KMS-11 (cell line): ENCODE results near the gene CTAG2.
"Not testable (repeated sequence)": the region's sequence is repeated elsewhere in the genome, so short reads cannot be mapped to it uniquely, and the experiment has no call there.

Source experiments
- H2AFZ ChIP-seq: fragments of 200-600 bp; sonication (generic); 2 replicates; pipeline ENCODE4 v1.6.1; 2016; ENCODE audit warnings: antibody characterized with exemption, mixed run types, low read depth
- H3K27ac ChIP-seq: fragments of 200-600 bp; sonication (generic); 2 replicates; pipeline ENCODE4 v1.6.1; 2016; ENCODE audit warnings: mild to moderate bottlenecking, mixed run types
- H3K27me3 ChIP-seq: fragments of 200-600 bp; sonication (generic); 2 replicates; pipeline ENCODE4 v1.6.1; 2017; ENCODE audit warnings: mild to moderate bottlenecking, low read depth, mixed run types, moderate library complexity; ENCODE audit not compliant: insufficient read depth
- H3K36me3 ChIP-seq: fragments of 200-600 bp; sonication (generic); 2 replicates; pipeline ENCODE4 v1.6.1; 2017; ENCODE audit warnings: mild to moderate bottlenecking, mixed run types; ENCODE audit not compliant: insufficient read depth
- H3K4me1 ChIP-seq: fragments of 200-600 bp; sonication (generic); 2 replicates; pipeline ENCODE4 v1.6.1; 2016; ENCODE audit warnings: mild to moderate bottlenecking, low read depth, mixed run types; ENCODE audit not compliant: poor library complexity, severe bottlenecking
- H3K4me2 ChIP-seq: fragments of 200-600 bp; sonication (generic); 2 replicates; pipeline ENCODE4 v1.7.0; 2016; ENCODE audit warnings: mild to moderate bottlenecking, mixed run types
- H3K4me3 ChIP-seq: fragments of 200-600 bp; sonication (generic); IDR thresholded peaks from 2 replicates; pipeline ENCODE4 v1.6.1; 2017; ENCODE audit warnings: low read depth, low read length, mixed read lengths; ENCODE audit not compliant: insufficient read depth
- H3K79me2 ChIP-seq: fragments of 200-600 bp; sonication (generic); 2 replicates; pipeline ENCODE4 v1.6.1; 2016; ENCODE audit warnings: low read depth, mixed run types; ENCODE audit not compliant: insufficient read depth
- H3K9ac ChIP-seq: fragments of 200-600 bp; sonication (generic); 2 replicates; pipeline ENCODE4 v1.6.1; 2016; ENCODE audit warnings: mild to moderate bottlenecking, mixed run types
- H4K20me1 ChIP-seq: fragments of 200-600 bp; sonication (generic); 2 replicates; pipeline ENCODE4 v1.6.1; 2016; ENCODE audit warnings: mild to moderate bottlenecking, mixed run types; ENCODE audit not compliant: insufficient read depth
- CTCF ChIP-seq: fragments of 200-600 bp; sonication (generic); conservative IDR thresholded peaks from 2 replicates; pipeline ENCODE4 v1.6.1; 2017; ENCODE audit warnings: low read depth, mild to moderate bottlenecking, antibody characterized with exemption, low read length, moderate library complexity, mixed read lengths

Gene CTAG2

GRCh38 chrX:154650221-154650510 lies 3.2 kb downstream of the CTAG2 start:
- Histone ChIP-seq H3K4me2 (no peak overlapping the region), H3K27ac (no peak overlapping the region), H3K4me1 (no peaks in the 10 kb centered on the region), H4K20me1 (no peaks in the 10 kb centered on the region), H2AFZ (no peak overlapping the region), H3K36me3 (no peaks in the 10 kb centered on the region), H3K4me3 (no peak overlapping the region), H3K79me2 (no peaks in the 10 kb centered on the region), H3K27me3 (no peaks in the 10 kb centered on the region), H3K9ac (no peak overlapping the region)
- no peak for TF ChIP-seq CTCF

GRCh38 chrX:154649503-154650220 lies 3.7 kb downstream of the CTAG2 start:
- TF ChIP-seq CTCF, result no peak
- H3K4me1 ChIP-seq, result no peaks in the 10 kb centered on the region
- H3K9ac ChIP-seq, result no peak overlapping the region
- H3K27me3 ChIP-seq, result no peaks in the 10 kb centered on the region
- no peak overlapping the region for H3K4me3 ChIP-seq
- H3K36me3 ChIP-seq, result no peaks in the 10 kb centered on the region
- no peak overlapping the region for H2AFZ ChIP-seq
- no peaks in the 10 kb centered on the region for H4K20me1 ChIP-seq
- H3K4me2 ChIP-seq, result no peak overlapping the region
- no peak overlapping the region for H3K27ac ChIP-seq
- H3K79me2 ChIP-seq, result no peaks in the 10 kb centered on the region

- Histone ChIP-seq H3K4me1 (no peaks in the 10 kb centered on the region), H3K79me2 (no peaks in the 10 kb centered on the region), H3K4me3 (no peak overlapping the region), H3K4me2 (no peak overlapping the region), H2AFZ (no peak overlapping the region), H3K9ac (no peak overlapping the region), H4K20me1 (no peaks in the 10 kb centered on the region), H3K27me3 (no peaks in the 10 kb centered on the region), H3K27ac (no peak overlapping the region), H3K36me3 (no peaks in the 10 kb centered on the region)
- TF ChIP-seq CTCF, result no peak
Observed at GRCh38 chrX:154648931-154649330, 4.4 kb downstream of the CTAG2 start.

- H2AFZ ChIP-seq, H3K27me3 ChIP-seq, H3K4me1 ChIP-seq, H3K4me2 ChIP-seq, H3K4me3 ChIP-seq, H4K20me1 ChIP-seq, H3K9ac ChIP-seq, H3K27ac ChIP-seq, H3K36me3 ChIP-seq, H3K79me2 ChIP-seq: not testable (repeated sequence)
Observed at GRCh38 chrX:154645745-154646378, 7.5 kb downstream of the CTAG2 start.

- not testable (repeated sequence) for H3K27ac ChIP-seq, H4K20me1 ChIP-seq, H3K4me1 ChIP-seq, H3K36me3 ChIP-seq, H2AFZ ChIP-seq, H3K4me3 ChIP-seq, H3K4me2 ChIP-seq, H3K9ac ChIP-seq, H3K27me3 ChIP-seq, H3K79me2 ChIP-seq
Observed at GRCh38 chrX:154643708-154644107, 9.7 kb downstream of the CTAG2 start.

- not testable (repeated sequence) for H3K4me1 ChIP-seq, H3K27me3 ChIP-seq, H3K4me2 ChIP-seq, H4K20me1 ChIP-seq, H2AFZ ChIP-seq, H3K79me2 ChIP-seq, H3K4me3 ChIP-seq, H3K27ac ChIP-seq, H3K9ac ChIP-seq, H3K36me3 ChIP-seq
Observed at GRCh38 chrX:154641740-154642139, 11.6 kb downstream of the CTAG2 start.

- not testable (repeated sequence) for H3K27ac ChIP-seq, H3K4me3 ChIP-seq, H3K36me3 ChIP-seq, H4K20me1 ChIP-seq, H3K4me2 ChIP-seq, H3K27me3 ChIP-seq, H3K4me1 ChIP-seq, H3K79me2 ChIP-seq, H2AFZ ChIP-seq, H3K9ac ChIP-seq
Observed at GRCh38 chrX:154633661-154634060, 19.7 kb downstream of the CTAG2 start.

- not testable (repeated sequence) for H3K79me2 ChIP-seq, H4K20me1 ChIP-seq, H2AFZ ChIP-seq, H3K27ac ChIP-seq, H3K36me3 ChIP-seq, H3K27me3 ChIP-seq, H3K9ac ChIP-seq, H3K4me1 ChIP-seq, H3K4me2 ChIP-seq, H3K4me3 ChIP-seq
Observed at GRCh38 chrX:154630949-154631348, 22.4 kb downstream of the CTAG2 start.
